Measurements from ENCODE around the gene KCTD18. TPM values are rescaled to one million over a fixed set of nuclear protein-coding genes. Genes with fewer than 3 reads are reported as not detected.

Gene KCTD18
- total RNA-seq, 1 experiment from 2014 or later, result 19.6 TPM

DNA sequence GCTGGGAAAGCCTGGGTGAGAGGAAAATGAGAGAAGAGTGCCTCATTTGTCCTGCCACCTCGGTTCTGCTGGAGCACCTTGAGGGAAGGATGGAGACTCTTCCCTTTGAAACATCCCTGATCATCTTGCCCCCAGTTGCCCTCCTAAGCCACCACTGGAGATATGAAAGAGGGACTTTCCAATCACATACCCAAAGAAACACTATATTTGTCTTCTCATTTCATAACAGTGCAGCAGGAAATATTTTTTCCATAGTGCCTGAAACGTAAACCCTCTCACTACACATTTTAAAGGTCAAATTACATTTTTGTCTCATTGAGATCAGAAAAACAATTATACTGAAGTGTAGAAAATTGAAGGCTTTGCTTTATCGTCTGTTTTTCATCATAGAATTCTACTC, 63.3 kb downstream of the KCTD18 start:
- no TSS peak for BruUV-seq (replicated peaks)
- Histone ChIP-seq H2AFZ (no peak overlapping the region), H3K4me3 (no peak overlapping the region), H3K79me2 (ENCODE audit: low read depth) (no peaks in the 10 kb centered on the region), H3K27me3 (ENCODE audit: insufficient read depth, low read depth) (no peaks in the 10 kb centered on the region), H3F3A (ENCODE audit: insufficient read depth, low read depth) (no peaks in the 10 kb centered on the region; the same call in 1 of the 2 replicates), H3K36me3 (ENCODE audit: low read depth) (peaks cover 14% of the 10 kb centered on the region), H3K4me2 (no peak overlapping the region), H3K9me2 (ENCODE audit: insufficient read depth) (no peaks in the 10 kb centered on the region), H3K9me3 (ENCODE audit: insufficient read depth, low read depth) (no peaks in the 10 kb centered on the region), H3K27ac (no peak overlapping the region), H3K4me1 (replicated peaks; ENCODE audit: insufficient read depth) (no peaks in the 10 kb centered on the region), H4K20me1 (ENCODE audit: insufficient read depth) (no peaks in the 10 kb centered on the region)
- DNase-seq, result no peak
- intact Hi-C loops (cut with micrococcal nuclease; ENCODE audit: unreplicated experiment), result no loop called here
- ChIA-PET CTCF (no interaction called here), POLR2A (ENCODE audit: unreplicated experiment) (no interaction called here)
- TF ChIP-seq CTCF (conservative IDR thresholded peaks at IDR 0.05) (no peak), EZH2 (IDR thresholded peaks at IDR 0.05; ENCODE audit: low read depth) (no peak)

DNA sequence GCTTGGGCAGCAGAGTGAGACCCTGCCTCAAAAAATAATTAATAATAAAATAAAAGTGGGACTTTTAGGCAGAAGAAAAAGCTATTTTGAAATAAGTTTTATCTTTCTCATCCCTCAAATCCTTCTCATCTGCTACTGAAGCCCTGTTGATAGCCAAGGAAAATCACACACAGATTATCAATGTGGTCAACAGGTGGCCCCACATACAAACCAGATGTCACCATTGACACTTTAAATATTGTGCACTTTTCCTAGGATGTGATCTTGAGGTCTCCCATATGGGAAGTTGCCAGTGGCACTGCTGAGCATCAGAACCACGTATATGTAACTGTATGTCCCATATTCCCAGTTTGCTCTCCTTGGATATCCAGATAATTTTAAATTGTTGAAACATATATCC, 64.6 kb downstream of the KCTD18 start:
- no peak overlapping the region for H3K4me2 ChIP-seq
- ChIA-PET CTCF (no interaction called here), POLR2A (ENCODE audit: unreplicated experiment) (interaction anchor here (0.5 kb wide), 1 partner anchor 291 kb away, joined by 3 read pairs; no protein-coding TSS in a partner anchor)
- no TSS peak for BruUV-seq (replicated peaks)
- H3K27ac ChIP-seq, result no peak overlapping the region
- H3K79me2 ChIP-seq (ENCODE audit: low read depth), result no peaks in the 10 kb centered on the region
- H3K4me1 ChIP-seq (replicated peaks; ENCODE audit: insufficient read depth), result no peaks in the 10 kb centered on the region
- peaks cover 25% of the 10 kb centered on the region for H3K36me3 ChIP-seq (ENCODE audit: low read depth)
- no peaks in the 10 kb centered on the region; the same call in 1 of the 2 replicates for H3F3A ChIP-seq (ENCODE audit: insufficient read depth, low read depth)
- no peaks in the 10 kb centered on the region for H3K9me3 ChIP-seq (ENCODE audit: insufficient read depth, low read depth)
- no peak overlapping the region for H3K4me3 ChIP-seq
- no peaks in the 10 kb centered on the region for H4K20me1 ChIP-seq (ENCODE audit: insufficient read depth)
- H3K27me3 ChIP-seq (ENCODE audit: insufficient read depth, low read depth), result no peaks in the 10 kb centered on the region
- no peak for DNase-seq
- H3K9me2 ChIP-seq (ENCODE audit: insufficient read depth), result no peaks in the 10 kb centered on the region
- intact Hi-C loops (cut with micrococcal nuclease; ENCODE audit: unreplicated experiment), result no loop called here
- H2AFZ ChIP-seq, result no peak overlapping the region
- TF ChIP-seq CTCF (conservative IDR thresholded peaks at IDR 0.05) (no peak), EZH2 (IDR thresholded peaks at IDR 0.05; ENCODE audit: low read depth) (no peak)

DNA sequence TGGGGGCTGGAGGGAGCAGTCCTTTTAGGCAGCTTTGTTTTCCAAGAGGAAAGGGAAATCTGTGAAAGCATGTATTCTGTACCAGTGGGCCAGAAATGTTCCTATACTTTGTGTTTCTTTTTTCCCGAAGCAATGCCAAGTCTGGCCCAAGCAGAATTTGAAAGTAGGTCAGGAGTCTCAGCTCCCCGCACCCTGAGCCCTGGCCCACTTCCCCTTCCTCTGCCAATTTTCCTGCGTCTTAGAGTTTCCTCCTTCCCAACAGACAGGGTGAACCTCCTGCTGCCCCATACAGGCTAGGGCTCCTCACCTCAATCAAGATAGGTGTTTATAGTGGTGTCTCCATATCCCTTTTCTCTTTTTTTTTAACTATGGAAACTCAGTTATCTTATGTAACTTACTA, 65.3 kb downstream of the KCTD18 start:
- intact Hi-C loops (cut with micrococcal nuclease; ENCODE audit: unreplicated experiment), result no loop called here
- DNase-seq, result no peak
- POLR2A ChIA-PET (ENCODE audit: unreplicated experiment), result no interaction called here
- TF ChIP-seq EZH2 (IDR thresholded peaks at IDR 0.05; ENCODE audit: low read depth) (no peak), CTCF (conservative IDR thresholded peaks at IDR 0.05) (no peak)
- Histone ChIP-seq H4K20me1 (ENCODE audit: insufficient read depth) (no peaks in the 10 kb centered on the region), H3K4me1 (replicated peaks; ENCODE audit: insufficient read depth) (no peaks in the 10 kb centered on the region), H3K9me3 (ENCODE audit: insufficient read depth, low read depth) (no peaks in the 10 kb centered on the region), H3K27me3 (ENCODE audit: insufficient read depth, low read depth) (no peaks in the 10 kb centered on the region), H3K27ac (no peak overlapping the region), H3K79me2 (ENCODE audit: low read depth) (no peaks in the 10 kb centered on the region), H3K36me3 (ENCODE audit: low read depth) (peaks cover 33% of the 10 kb centered on the region), H2AFZ (no peak overlapping the region), H3F3A (ENCODE audit: insufficient read depth, low read depth) (no peaks in the 10 kb centered on the region; the same call in 1 of the 2 replicates), H3K4me3 (no peak overlapping the region), H3K9me2 (ENCODE audit: insufficient read depth) (no peaks in the 10 kb centered on the region), H3K4me2 (no peak overlapping the region)
- CTCF ChIA-PET, result no interaction called here
- BruUV-seq (replicated peaks), result no TSS peak
